GM13977 (cell line): ENCODE data around the gene RNU5D-1.
A peak's percentile ranks its signal among the peaks of the same experiment; 100 is the strongest.

Experiments used
- DNase-seq: peaks from one replicate; pipeline ENCODE4 v3.0.0; 2012; ENCODE audit warnings: low spot score
- CTCF ChIP-seq: IDR thresholded peaks from 2 replicates; pipeline ENCODE4 v1.5.1; 2012; ENCODE audit warnings: mild to moderate bottlenecking, control low read depth; ENCODE audit not compliant: insufficient read depth; ENCODE audit errors: extremely low read depth, missing control alignments
- in situ Hi-C: fragments of 300-500 bp; cut with MboI; formaldehyde crosslinking; loops from one replicate; pipeline ENCODE4 v1.12.0; 2022; ENCODE audit warnings: low sequenced_read_pairs, low pct_unique_long_range_greater_than_20kb, mixed read lengths, inconsistent platforms; ENCODE audit not compliant: unreplicated experiment

RNU5D-1 gene

GRCh38 chr1:44713321-44713781, 17.6 kb downstream of the RNU5D-1 start:
- no peak for DNase-seq
- no peak for TF ChIP-seq CTCF
- in situ Hi-C loops: no loop called here

GRCh38 chr1:44707959-44708831, 22.8 kb downstream of the RNU5D-1 start:
- in situ Hi-C loops: no loop called here
- DNase-seq: peak; percentile 50
- TF ChIP-seq CTCF: peak; percentile 60

GRCh38 chr1:44707112-44707881, 23.7 kb downstream of the RNU5D-1 start:
- in situ Hi-C loops: no loop called here
- no peak for DNase-seq
- no peak for TF ChIP-seq CTCF

GRCh38 chr1:44705938-44706337, 25.0 kb downstream of the RNU5D-1 start:
- TF ChIP-seq CTCF: no peak
- in situ Hi-C loops: no loop called here
- no peak for DNase-seq

GRCh38 chr1:44705470-44705869, 25.5 kb downstream of the RNU5D-1 start:
- DNase-seq: no peak
- in situ Hi-C loops: no loop called here
- TF ChIP-seq CTCF: no peak

- in situ Hi-C loops: no loop called here
- TF ChIP-seq CTCF: no peak
- no peak for DNase-seq
Observed at GRCh38 chr1:44701141-44701573, 29.8 kb downstream of the RNU5D-1 start.
